GM23338 (cell line): ENCODE data around the gene TFCP2.

ENCODE experiments used
- CREB1 ChIP-seq: fragments of 250-450 bp; sonication (Bioruptor Pico); IDR thresholded peaks from 2 replicates; pipeline ENCODE4 v1.5.0; 2020; ENCODE audit warnings: low read depth, mild to moderate bottlenecking, moderate library complexity
- CTCF ChIP-seq, 2 experiments: fragments of 200-600 bp in 1 of 2; sonication (generic) in 1 of 2; conservative IDR thresholded peaks; 2 replicates each; pipeline versions ENCODE4 v1.5.1 to v1.6.1; 2016 to 2017; ENCODE audit warnings: antibody characterized with exemption in 2 of 2, low read depth in 2 of 2, mild to moderate bottlenecking in 2 of 2, moderate library complexity in 1 of 2
- EZH2phosphoT487 ChIP-seq: fragments of 200-600 bp; sonication (generic); IDR thresholded peaks from one replicate; pipeline ENCODE4 v1.8.1; 2018; ENCODE audit warnings: antibody characterized with exemption; ENCODE audit not compliant: unreplicated experiment
- POLR2AphosphoS5 ChIP-seq: IDR thresholded peaks from 2 replicates; pipeline ENCODE4 v1.6.1; 2016; ENCODE audit warnings: antibody characterized with exemption, low read depth

GRCh38 chr12:51098611-51099010, 74.3 kb downstream of the TFCP2 start:
- TF ChIP-seq CTCF (conservative IDR thresholded peaks at IDR 0.05; ENCODE audit: low read depth in 2 of 2) (no peak), POLR2AphosphoS5 (no peak), CREB1 (CRISPR knock-in tag) (no peak), EZH2phosphoT487 (no peak)
